DND-41 (cell line): ENCODE data around the gene RASD2.
"Not testable (repeated sequence)": the region's sequence is repeated elsewhere in the genome, so short reads cannot be mapped to it uniquely, and the experiment has no call there.

Experiments
- EZH2 ChIP-seq: IDR thresholded peaks from 3 replicates; pipeline ENCODE4 v1.6.1; 2012; ENCODE audit warnings: borderline replicate concordance, low read depth, mild to moderate bottlenecking, moderate library complexity, low read length, inconsistent platforms; ENCODE audit not compliant: severe bottlenecking
- TF ChIP-seq, protein P1 (sequence below): IDR thresholded peaks from 2 replicates; pipeline ENCODE4 v1.5.1; 2012; ENCODE audit warnings: borderline replicate concordance, low read length, moderate library complexity, mild to moderate bottlenecking; ENCODE audit not compliant: poor library complexity, severe bottlenecking; ENCODE audit errors: extremely low read depth

DNA sequence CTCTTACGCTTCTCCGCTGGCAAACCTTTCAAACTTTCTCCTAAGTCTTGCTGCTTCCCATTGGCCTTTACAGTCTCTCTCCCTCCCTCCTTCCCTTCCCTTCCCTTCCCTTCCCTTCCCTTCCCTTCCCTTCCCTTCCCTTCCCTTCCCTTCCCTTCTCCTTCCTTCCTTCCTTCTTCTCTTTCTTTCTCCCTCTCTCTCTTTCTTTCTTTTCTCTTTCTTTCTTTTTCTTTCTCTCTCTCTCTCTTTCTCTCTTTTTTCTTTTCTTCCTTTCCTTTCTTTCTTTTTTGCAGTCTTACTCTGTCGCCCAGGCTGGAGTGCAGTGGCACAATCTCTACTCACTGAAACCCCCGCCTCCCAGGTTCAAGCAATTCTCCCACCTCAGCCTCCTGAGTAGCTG, 24.7 kb upstream of the RASD2 start:
- TF ChIP-seq, protein P1, sequence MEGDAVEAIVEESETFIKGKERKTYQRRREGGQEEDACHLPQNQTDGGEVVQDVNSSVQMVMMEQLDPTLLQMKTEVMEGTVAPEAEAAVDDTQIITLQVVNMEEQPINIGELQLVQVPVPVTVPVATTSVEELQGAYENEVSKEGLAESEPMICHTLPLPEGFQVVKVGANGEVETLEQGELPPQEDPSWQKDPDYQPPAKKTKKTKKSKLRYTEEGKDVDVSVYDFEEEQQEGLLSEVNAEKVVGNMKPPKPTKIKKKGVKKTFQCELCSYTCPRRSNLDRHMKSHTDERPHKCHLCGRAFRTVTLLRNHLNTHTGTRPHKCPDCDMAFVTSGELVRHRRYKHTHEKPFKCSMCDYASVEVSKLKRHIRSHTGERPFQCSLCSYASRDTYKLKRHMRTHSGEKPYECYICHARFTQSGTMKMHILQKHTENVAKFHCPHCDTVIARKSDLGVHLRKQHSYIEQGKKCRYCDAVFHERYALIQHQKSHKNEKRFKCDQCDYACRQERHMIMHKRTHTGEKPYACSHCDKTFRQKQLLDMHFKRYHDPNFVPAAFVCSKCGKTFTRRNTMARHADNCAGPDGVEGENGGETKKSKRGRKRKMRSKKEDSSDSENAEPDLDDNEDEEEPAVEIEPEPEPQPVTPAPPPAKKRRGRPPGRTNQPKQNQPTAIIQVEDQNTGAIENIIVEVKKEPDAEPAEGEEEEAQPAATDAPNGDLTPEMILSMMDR, result not testable (repeated sequence)
- TF ChIP-seq EZH2, result not testable (repeated sequence)
